HG03175 (cell line): ENCODE data around the gene LYRM4.

ENCODE experiments used
- ATAC-seq: cut with Tn5 transposase; IDR thresholded peaks from one replicate; pipeline ENCODE4 v1.9.1; 2021; ENCODE audit warnings: mild to moderate bottlenecking, moderate library complexity; ENCODE audit not compliant: unreplicated experiment

Gene LYRM4

DNA sequence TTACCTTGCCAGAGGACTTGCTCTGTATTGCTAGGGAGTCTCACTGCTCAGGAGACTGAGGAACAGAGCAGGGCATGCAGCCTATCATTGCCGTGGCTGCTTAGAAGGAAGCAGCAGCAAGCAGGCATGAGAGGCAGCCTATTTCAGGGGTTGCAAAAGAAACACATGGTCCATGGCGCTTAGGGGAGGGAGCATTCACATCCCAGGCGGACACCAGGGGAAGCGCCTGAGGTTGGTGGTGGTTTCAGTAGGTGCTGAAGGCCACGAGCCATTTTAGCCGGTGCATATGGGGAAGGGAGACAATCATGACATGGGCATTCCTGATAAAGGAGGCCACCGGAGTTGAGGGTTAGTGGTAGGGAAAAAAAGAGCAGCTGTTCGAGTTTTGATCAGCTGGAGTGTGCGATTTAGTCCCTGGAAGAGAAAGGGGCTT is 21.5 kb upstream of the LYRM4 start:
- no peak for ATAC-seq

DNA sequence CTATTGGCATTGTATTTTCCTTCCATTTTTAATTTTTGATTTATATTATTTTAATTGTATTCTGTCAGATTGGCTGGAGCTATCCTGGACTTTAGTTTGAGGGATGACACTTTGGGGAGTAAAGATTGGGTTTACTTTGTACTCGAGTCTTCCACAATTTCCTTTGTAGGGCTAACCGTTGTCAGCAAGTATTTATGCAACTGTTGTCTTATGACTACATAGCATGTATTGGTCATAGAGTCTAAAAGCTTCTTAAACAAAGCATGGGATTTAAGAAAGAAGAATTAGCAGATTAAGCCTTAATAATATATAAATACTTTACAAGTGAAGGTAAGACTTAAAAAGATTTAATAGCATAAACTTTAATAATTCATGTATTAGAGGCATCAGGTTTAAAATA is 20.2 kb upstream of the LYRM4 start:
- ATAC-seq: no peak

DNA sequence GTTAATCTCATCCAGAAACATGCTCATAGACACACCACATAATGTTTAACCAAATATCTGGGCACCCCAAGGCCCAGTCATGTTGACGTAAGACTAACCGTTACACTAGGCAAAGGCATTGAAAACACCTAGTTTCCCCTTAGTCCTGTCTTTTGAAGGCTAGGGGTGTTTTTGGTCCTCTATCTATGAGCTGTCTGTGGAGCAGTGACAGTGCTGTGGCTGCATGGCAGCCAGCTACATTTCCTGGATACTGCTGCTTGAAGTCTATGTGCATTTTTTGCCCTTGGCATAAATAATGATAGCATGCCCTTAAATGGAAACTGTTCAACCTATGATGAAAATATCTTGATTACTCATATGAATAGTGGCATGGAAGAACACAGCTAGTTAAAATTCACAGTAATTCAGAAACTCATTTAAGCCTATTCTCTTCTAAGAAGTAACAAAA is 19.2 kb upstream of the LYRM4 start:
- ATAC-seq: no peak

DNA sequence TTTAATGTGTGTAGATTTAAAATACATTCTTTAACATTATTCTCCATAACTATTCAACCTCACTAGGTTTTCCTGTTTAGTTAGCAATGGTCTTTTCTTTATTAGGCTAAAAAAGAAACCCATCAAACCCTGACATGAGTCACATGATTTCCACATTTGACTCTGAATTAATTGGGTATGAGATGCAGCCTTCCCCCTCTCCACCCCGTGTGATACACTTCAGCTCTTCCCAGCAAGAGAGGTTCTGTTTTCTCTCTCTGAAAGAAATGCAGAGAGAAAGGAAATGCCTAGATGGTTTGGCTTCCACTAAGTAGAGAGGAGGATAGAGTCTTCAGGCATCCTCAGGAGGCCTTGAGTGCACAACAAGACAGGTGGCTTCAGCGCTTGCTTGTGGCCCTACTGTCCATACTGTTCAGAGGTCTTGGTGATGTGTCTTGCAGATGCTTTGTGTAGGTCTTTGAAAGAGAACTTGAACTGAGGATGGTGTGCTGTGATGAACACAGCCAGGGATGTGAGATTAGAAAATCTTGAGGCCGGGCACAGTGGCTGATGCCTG is 17.9 kb upstream of the LYRM4 start:
- no peak for ATAC-seq

DNA sequence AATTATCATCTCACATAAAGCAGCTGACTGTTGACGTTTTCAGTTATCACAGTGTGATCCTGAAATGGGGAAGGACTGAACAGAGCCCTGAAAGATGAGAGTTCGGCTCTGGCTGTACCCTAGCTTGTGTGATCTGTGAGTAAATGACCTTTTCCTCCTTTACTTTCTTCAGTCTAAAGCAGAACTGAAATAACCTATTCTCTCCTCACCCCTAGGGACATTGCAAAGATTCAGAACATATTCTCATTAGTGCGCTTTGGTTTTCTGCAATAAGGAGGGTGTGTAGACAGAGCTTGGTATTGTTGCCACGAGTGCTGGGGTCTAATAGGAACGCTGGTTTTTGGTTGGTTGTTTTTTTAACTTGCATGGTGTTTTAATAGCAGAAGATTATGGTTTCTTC is 17.3 kb upstream of the LYRM4 start:
- peak; percentile 71 for ATAC-seq

DNA sequence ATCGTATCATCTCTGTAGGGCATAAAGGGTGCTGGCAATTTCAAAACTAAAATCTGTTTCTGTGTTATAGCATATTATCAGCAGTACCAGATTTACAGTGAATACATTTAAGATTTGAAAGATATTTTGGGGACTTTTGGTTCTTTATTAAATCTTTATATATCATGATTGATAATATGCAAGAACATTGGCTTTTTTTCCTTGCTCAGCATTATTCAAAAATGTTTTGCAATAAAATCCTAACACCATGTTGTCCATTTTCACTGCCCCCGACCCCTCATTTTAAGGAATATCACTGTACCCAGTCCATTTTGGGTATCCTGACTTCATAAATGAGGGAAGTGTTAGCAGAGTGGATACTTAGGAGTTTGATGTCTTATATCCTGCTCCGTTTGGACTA is 16.8 kb upstream of the LYRM4 start:
- ATAC-seq: no peak

DNA sequence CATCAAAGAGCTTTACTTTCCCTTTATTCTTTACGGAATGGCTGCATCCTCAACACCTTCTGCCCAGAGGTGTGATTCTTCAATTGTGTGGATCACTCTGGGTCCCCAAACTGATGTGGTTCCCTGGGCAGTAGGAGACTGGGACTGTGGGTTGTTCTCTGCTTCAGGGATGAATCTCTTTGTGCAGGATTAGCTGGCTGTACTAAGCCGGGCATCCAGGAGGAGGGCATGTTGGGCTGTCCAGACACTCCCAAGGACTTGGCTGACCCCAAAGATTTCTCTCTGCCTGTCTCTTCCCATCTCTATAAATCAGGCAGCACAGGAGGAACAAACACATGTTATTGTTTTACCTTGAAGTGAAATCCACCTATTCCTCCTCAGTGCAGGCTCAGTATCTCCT is 15.8 kb upstream of the LYRM4 start:
- ATAC-seq: no peak

DNA sequence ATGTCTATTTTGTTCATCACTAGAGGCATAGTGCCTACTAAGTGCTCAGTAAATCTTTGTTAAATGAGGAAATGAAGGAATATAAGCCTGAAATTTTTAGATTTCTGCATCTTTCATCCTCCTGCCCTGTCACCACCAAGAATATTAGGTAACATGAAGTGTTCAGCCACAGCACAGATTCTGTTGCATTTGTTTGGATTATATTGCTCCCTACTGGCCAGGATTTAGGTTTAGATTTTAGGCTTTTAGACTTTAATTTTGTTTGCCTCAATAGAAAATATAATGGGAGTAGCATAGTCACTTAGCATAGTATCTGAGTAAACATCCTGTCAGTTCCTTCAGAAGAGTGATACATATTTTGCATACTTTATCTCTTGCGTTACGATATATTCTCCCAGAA is 14.7 kb upstream of the LYRM4 start:
- no peak for ATAC-seq

DNA sequence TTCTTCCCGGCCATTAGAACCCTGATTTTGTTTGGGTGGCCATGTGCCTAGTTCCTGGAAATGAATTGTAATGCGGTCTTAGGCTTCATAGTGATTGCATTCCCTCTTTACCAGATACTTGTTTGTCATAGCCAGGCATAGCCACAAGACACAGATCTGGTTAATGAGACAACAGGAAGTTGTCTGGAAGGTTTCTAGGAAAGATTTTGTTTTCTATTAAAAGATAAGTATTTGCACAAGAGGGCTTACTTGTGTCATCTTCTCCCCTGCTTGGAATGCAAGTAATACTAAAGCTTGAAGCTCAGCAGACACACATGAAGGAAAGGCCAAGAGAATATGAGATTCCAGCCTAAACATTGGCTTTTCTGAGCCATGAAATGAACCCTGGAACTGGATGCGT is 13.5 kb upstream of the LYRM4 start:
- no peak for ATAC-seq

DNA sequence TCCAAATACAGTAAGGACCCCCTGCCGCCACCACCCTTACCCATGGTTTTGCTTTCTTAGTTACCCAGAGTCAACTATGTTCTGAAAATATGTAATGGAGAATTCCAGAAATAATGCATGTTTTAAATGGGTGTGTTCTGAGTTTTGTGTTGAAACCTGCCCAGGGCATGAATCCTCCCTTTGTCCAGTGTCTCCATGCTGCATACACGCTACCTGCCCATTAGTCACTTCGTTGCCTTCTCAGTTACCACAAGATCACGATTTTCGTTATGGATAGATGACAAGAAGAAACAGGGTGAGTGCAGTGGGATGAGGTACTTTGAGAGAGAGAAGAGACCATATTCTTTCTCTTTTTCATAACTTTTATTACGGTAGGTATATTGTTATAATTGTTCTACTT is 11.2 kb upstream of the LYRM4 start:
- no peak for ATAC-seq

DNA sequence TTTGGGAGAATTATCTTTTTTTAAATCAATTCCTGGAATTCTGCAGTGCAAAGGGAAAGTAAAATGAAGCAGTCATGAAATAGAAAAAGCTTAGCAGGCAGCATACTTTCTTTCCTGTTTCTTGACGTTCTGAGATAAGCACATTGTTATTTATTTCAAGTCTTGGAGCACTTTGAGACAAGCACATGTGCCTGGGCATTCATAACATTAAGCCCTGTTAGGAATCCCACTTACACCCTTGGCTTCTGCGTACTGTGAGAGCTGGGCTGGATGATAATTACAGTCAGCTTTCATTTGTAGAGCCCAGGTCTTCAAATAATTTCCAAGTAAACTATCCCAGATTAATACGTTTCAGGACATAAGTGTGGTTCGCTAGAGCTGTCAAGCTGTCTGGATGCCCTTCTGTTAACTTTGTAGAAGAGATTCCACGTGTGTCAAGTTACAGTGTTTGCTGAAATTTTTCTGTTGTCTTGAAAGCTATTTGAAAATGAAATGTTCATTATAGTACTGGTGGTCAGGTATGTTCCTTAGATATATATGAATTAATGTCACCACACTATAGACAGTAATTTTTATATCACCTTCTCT is 9.4 kb upstream of the LYRM4 start:
- ATAC-seq: no peak

DNA sequence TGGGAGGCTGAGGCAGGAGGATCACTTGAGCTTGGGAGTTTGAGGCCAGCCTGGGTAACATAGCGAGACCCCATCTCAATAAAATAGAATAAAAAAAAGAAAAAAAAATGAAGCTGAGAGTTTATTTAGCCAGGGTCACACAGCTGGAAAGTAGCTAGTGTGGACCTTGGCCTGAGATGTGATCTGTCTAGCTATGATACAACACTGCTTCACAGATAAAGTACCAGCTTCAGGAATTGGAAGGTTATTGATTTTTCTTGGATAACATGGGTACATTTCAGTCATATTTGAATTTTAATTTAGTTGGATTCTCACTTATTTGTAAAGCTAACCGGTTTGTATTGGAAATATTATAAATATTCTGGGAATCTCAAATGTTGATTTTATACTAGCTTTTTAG is 5.7 kb upstream of the LYRM4 start:
- ATAC-seq: no peak

DNA sequence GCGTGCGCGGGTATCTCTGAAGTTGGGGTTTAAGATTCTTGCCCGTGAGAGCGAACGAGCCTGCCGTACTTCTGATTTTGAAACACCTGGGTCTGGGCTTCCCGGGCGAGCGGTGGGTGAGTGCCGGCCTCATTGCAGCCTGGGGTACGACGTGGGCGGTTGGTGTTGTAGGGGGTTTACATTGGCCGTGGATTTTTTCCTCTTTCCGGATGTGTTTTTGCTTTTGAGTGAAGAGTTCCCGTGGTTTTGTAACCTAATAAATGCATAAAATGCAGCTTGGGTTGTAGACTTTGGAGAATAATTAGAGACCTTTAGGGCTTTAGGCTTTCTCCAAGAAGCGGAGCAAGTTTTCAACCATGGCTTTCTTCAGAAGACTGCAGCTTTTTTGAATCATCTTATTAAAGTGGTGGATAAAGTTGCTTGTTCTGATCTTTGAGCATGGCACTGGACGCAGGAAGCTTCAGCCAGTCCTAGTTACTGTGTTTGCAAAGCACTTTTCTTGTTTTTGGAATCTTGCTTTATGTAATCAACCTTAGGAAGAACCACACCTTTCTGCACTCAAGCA is 877 bp upstream of the LYRM4 start:
- no peak for ATAC-seq

DNA sequence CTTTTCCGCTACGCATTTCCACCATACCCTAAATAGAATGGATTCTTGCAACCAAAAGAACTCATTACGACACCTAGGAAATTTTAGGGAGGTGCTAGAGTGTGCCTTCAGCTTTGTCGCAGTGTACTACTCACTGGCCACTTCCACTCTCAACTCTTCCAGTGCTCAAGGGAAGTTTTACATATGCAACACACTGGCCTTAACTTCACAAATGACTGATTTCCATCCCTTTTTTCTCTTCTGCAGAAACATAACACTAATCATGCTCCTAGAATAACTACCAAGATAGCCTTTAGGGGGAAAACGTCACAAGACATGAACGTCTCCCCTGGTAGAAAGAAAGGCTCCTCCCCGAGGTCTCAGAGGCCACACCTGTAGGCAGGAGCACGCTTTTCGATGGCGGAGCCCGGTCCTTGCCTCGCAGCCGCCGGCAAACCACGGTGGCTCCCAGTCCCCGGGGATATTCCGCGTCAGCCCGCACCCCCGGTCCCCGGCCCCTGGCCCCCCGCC is 584 bp downstream of the LYRM4 start:
- peak; percentile 72 for ATAC-seq

DNA sequence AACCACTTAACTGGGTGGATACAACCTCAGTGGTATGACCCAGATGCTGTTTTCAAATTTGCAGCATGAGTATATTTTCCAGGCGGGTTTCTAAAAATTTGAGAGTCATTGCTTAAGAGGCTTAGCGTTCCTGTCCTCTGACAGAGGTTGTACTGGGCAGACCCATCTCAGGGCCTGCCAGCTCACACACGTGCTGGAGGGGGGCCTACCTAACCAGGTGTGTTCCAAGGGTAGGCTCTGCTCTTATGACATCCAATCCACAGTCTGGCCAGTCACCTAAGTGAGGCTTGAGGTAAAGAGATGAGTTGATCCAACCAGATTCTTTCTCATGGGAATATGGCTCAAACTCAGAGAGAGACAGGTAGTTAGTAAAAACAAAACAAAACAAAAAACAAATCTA is 1.3 kb downstream of the LYRM4 start:
- no peak for ATAC-seq

DNA sequence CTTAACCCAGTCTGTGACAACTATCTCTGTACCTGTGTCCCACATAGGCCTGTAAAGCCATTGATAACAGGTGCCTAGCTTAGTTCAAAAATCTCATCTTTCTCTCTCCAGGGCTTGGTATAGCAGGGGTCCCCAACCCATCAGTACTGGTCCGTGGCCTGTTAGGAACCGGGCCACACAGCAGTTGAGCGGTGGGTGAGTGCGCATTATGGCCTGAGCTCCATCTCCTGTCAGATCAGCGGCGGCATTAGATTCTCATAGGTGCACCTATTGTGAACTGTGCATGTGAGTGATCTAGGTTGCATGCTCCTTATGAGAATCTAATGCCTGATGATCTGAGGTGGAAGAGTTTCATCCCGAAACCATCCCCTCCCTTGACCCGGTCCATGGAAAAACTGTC is 3.4 kb downstream of the LYRM4 start:
- ATAC-seq: no peak

DNA sequence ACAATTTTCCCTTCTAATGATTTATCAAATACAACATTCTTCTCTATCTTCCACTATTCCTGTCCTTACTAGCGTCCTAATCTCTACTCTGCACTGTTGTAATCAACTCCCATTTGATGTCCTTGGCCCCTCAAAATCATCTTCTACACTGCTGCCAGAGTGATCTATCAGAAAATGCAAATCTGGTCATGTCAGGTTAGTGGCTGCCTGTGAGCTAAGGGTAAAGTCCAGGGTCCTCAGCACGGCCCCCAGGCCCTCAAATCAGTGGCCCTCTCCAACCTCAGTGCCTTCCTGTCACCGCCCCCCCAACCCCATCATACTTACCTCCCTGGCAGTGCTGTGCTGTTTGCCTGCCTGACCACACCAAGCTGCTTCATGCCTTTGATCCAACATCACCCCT is 3.8 kb downstream of the LYRM4 start:
- no peak for ATAC-seq

DNA sequence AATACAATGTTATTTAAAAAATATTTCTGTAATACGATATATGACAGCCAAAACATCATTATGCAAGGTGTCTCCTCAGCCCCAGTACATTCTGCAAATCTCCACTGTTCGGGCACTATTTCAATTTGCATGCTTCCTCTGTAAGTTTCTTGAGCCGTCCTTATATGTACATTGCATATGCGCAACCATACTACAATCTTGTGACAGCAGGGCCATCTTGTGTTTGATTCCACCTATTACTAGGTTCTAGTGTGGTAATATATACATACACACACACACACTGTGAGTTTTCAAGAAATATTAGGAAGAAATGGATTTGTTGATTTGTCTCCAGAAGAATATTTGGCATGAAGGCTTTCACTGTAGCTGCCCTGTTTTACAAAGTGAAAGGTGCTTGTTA is 9.8 kb downstream of the LYRM4 start:
- no peak for ATAC-seq

DNA sequence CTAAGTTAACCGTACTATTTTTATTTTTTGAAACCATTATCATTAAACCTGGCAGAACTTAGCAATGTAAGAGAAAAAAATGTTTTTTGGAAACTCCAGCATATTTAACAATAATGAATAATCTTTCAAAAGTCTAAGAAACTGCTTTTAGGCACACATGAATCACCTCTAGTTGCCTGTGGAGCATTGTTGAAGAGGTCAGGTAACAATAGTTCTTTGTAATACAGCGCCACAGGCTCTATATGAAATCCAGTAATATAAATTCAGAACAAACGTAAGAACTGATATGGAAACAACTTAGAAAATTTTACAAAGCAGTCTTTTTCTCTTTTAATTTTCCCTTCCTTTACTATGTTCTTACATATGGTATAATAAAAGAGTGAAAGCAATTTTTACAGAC is 10.3 kb downstream of the LYRM4 start:
- no peak for ATAC-seq

DNA sequence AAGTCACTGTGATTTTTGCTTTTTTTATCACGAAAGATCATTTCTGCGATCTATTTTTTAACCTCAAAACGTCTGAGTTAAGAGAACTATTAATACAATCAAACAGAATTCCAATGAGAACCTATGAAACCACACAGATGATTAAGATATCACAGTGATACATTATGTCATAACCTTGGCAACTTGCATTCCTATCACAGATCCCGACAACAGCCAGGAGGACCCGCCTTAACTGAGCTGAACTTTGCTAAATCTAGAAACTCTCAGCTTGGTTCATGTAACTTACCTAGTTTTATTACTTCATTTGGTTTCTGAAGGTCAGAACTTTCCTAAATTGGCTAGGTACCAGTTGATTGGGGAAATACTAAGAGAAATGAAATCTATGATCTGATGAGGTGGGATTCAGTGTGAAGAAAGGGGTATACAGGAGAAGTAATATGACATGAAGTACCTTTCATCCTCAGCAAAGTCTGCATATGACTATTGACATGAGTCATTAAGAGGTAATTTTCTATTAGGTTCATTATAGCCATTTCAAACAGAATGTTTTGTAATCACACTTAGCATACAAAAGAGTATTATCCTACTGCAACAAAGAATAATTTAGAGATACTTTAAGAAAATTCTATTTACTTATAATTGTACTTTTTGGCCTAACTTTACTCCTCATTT is 11.2 kb downstream of the LYRM4 start:
- no peak for ATAC-seq

DNA sequence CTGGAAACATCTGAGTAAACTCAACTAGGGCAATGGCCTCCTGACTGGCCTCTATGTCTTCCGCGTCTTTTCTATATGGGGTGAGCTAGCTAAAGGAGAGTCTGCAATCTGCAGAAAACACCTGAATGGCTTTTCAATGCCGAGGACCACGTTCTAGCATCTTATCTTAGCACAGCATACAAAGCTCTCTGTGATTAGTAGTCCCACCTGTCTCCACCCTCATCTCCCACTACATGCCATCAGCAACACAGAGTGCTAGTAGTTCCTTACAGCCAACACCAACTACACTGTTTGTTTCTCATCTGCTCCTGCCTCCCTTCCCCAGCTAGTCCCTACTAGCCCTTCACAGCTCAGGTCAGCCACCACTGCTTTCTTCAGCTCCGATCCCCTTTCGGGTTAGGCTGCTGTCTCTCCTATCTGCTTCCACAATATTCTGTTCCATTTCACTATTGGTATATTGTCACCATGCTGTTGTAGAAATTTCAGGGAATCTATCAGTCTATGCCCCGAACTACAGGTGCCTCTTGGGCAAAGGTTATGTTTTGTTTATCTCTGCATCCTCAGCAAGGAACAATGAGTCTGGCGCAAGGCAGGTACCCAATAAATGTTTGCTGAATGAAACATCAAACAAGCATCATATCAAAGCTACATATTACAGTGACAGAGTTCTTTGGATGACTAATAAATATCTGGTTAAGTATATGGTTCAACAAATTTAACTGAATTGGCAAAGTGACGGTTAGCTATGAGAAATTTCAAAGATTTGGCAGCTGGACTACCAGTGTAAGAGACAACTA is 12.2 kb downstream of the LYRM4 start:
- ATAC-seq: no peak
